ENCODE results near the gene DEDD.

DNA sequence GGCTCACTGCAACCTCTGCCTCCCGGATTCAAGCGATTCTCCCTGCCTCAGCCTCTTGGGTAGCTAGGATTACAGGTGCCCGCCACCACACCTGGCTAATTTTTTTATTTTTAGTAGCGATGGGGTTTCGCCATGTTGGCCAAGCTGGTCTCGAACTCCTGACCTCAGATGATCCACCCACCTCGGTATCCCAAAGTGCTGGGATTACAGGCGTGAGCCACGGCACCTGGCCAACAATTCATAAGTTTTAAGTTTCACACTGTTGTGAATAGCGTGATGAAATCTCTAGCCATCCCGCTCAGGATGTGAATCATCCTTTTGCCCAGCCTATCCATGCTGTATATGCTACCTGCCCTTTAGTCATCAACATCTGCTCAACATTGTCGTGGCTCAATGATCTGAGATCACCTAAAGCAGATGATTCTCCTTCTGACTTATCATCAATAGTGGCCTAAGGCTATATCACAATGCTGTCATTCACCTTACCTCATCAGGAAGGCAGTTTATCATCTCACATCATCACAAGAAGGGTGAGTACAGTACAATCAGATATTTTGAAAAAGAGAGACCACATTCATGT, 17.2 kb downstream of the DEDD start:
- no peak for TF ChIP-seq EZH2phosphoT487 (IDR thresholded peaks at IDR 0.05; ENCODE audit: borderline replicate concordance, low read length)
- no peak for TF ChIP-seq EZH2 (IDR thresholded peaks at IDR 0.05; ENCODE audit: low read length, unreplicated experiment)
- TF ChIP-seq, protein P1, sequence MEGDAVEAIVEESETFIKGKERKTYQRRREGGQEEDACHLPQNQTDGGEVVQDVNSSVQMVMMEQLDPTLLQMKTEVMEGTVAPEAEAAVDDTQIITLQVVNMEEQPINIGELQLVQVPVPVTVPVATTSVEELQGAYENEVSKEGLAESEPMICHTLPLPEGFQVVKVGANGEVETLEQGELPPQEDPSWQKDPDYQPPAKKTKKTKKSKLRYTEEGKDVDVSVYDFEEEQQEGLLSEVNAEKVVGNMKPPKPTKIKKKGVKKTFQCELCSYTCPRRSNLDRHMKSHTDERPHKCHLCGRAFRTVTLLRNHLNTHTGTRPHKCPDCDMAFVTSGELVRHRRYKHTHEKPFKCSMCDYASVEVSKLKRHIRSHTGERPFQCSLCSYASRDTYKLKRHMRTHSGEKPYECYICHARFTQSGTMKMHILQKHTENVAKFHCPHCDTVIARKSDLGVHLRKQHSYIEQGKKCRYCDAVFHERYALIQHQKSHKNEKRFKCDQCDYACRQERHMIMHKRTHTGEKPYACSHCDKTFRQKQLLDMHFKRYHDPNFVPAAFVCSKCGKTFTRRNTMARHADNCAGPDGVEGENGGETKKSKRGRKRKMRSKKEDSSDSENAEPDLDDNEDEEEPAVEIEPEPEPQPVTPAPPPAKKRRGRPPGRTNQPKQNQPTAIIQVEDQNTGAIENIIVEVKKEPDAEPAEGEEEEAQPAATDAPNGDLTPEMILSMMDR (conservative IDR thresholded peaks at IDR 0.05; ENCODE audit: low read depth, low read length), result no peak

Measured in PC-3 (cell line).